ENCODE measurements around the gene TUBA1C.

DNA sequence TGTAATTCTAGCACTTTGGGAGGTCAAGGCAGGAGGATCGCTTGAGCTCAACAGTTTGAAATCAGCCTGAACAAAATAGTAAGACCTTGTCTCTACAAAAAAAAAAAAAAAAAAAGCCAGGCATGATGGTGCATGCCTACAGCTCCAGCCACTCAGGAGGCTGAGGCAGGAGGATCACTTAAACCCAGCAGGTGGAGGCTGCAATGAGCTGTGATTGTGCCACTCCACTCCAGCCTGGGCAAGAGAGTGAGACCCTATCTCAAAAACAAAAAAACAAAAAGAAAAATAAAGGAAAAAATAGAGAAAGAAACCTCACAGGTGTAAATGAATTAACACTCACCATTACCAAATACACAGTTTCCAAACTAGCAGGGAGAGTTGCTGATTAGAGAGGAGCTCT is 41.8 kb upstream of the TUBA1C start:
- TF ChIP-seq, protein P1, sequence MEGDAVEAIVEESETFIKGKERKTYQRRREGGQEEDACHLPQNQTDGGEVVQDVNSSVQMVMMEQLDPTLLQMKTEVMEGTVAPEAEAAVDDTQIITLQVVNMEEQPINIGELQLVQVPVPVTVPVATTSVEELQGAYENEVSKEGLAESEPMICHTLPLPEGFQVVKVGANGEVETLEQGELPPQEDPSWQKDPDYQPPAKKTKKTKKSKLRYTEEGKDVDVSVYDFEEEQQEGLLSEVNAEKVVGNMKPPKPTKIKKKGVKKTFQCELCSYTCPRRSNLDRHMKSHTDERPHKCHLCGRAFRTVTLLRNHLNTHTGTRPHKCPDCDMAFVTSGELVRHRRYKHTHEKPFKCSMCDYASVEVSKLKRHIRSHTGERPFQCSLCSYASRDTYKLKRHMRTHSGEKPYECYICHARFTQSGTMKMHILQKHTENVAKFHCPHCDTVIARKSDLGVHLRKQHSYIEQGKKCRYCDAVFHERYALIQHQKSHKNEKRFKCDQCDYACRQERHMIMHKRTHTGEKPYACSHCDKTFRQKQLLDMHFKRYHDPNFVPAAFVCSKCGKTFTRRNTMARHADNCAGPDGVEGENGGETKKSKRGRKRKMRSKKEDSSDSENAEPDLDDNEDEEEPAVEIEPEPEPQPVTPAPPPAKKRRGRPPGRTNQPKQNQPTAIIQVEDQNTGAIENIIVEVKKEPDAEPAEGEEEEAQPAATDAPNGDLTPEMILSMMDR (IDR thresholded peaks at IDR 0.05): no peak
- TF ChIP-seq POLR2AphosphoS5 (IDR thresholded peaks at IDR 0.05) (no peak), POLR2A (IDR thresholded peaks at IDR 0.05) (no peak)
